Measurements from ENCODE around the gene GCDH.

The GCDH gene

DNA sequence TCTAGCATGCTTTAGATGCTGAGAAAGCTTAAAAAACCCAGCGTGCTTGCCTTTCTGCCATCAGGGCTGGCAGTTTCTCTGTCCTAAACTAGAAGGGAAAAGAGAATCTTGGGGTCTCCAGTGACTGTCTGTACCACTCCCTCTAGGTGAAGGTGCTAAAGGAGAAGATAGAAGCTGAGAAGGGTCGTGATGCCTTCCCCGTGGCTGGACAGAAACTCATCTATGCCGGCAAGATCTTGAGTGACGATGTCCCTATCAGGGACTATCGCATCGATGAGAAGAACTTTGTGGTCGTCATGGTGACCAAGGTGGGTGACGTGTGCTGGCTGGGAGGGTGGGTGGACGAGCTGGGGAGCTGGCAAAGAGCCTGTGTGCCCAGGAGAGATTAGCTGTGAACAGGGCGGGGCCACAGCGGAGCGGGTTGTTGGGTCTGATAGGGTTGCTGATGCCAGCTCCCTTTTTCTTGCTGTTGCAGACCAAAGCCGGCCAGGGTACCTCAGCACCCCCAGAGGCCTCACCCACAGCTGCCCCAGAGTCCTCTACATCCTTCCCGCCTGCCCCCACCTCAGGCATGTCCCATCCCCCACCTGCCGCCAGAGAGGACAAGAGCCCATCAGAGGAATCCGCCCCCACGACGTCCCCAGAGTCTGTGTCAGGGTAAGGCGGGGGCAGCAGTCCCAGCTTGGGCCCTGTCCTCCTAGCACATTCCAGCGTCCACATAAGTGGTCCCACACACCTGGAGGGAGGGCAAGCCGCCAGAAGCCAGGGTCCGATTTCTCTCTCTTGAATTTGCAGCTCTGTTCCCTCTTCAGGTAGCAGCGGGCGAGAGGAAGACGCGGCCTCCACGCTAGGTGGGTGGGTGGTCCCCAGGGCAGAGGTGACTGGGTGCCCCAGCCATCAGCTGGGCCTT is 57.0 kb downstream of the GCDH start:
- Histone ChIP-seq H3K36me3 (ENCODE audit: insufficient read depth, low read depth, low read length) (peaks cover 77% of the 10 kb centered on the region), H3K4me1 (ENCODE audit: insufficient read depth, low read length) (no peaks in the 10 kb centered on the region; the same call in 1 of the 2 replicates), H3K27me3 (ENCODE audit: insufficient read depth, low read length) (no peaks in the 10 kb centered on the region), H3K4me3 (ENCODE audit: low read length) (no peak overlapping the region), H3K27ac (ENCODE audit: low read length) (no peak overlapping the region), H3K9ac (ENCODE audit: low read depth, low read length) (peak overlapping the region; percentile 37; the same call in 1 of the 2 replicates), H3K9me3 (ENCODE audit: insufficient read depth, low read depth, low read length) (no peaks in the 10 kb centered on the region)

DNA sequence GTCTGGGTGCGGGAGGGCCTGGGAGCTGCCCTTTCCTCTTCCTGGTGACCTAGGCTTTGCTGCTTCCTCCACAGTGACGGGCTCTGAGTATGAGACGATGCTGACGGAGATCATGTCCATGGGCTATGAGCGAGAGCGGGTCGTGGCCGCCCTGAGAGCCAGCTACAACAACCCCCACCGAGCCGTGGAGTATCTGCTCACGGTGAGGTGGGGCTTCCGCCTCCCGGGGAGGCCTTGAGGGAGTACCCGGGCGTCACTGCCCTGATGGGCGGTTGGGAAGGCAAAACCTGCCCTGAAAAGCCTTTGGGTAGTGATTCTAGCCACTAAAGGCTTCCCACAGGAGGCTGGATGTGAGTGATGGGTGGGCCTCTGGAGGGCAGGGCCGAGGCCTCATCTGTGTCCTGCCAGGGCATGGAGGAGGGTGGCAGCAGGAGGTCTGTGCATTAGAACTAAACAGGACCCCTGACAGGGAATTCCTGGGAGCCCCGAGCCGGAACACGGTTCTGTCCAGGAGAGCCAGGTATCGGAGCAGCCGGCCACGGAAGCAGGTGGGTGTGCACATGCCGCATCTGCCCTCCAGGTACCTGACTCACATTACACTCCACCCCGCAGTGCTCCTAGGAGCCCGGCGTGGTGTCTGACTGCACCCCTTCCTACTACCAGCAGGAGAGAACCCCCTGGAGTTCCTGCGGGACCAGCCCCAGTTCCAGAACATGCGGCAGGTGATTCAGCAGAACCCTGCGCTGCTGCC is 57.8 kb downstream of the GCDH start:
- Histone ChIP-seq H3K27me3 (ENCODE audit: insufficient read depth, low read length) (no peaks in the 10 kb centered on the region), H3K36me3 (ENCODE audit: insufficient read depth, low read depth, low read length) (peaks cover 77% of the 10 kb centered on the region), H3K4me3 (ENCODE audit: low read length) (no peak overlapping the region), H3K4me1 (ENCODE audit: insufficient read depth, low read length) (no peaks in the 10 kb centered on the region; the same call in 1 of the 2 replicates), H3K9ac (ENCODE audit: low read depth, low read length) (no peak overlapping the region), H3K27ac (ENCODE audit: low read length) (no peak overlapping the region), H3K9me3 (ENCODE audit: insufficient read depth, low read depth, low read length) (no peaks in the 10 kb centered on the region)
